Measurements from ENCODE around the gene ZMAT5.
A peak's percentile ranks its signal among the peaks of the same experiment; 100 is the strongest.
"Not testable (repeated sequence)": the region's sequence is repeated elsewhere in the genome, so short reads cannot be mapped to it uniquely, and the experiment has no call there.

ZMAT5 gene

GRCh38 chr22:29768052-29768693 is 1.4 kb upstream of the ZMAT5 start:
- Histone ChIP-seq H3K4me3 (ENCODE audit: low read depth, low read length) (peak overlapping the region; percentile 98), H3K27me3 (ENCODE audit: control insufficient read depth, insufficient read depth, low read length) (no peaks in the 10 kb centered on the region), H3K36me3 (ENCODE audit: control insufficient read depth, insufficient read depth, low read length) (peaks cover 20% of the 10 kb centered on the region), H3K27ac (ENCODE audit: low read depth, low read length) (no peak overlapping the region), H3K9ac (ENCODE audit: low read depth, low read length) (peak overlapping the region; percentile 84; the same call in 1 of the 2 replicates), H3K4me1 (ENCODE audit: control insufficient read depth, insufficient read depth, low read length) (peaks cover 10% of the 10 kb centered on the region), H3K9me3 (ENCODE audit: control insufficient read depth, insufficient read depth, low read length) (no peaks in the 10 kb centered on the region)

- Histone ChIP-seq H3K9me3 (ENCODE audit: control insufficient read depth, insufficient read depth, low read length) (no peaks in the 10 kb centered on the region), H3K4me1 (ENCODE audit: control insufficient read depth, insufficient read depth, low read length) (peaks cover 10% of the 10 kb centered on the region), H3K27ac (ENCODE audit: low read depth, low read length) (peak within 1 kb of the TSS; percentile 91), H3K4me3 (ENCODE audit: low read depth, low read length) (peak within 1 kb of the TSS; percentile 98), H3K27me3 (ENCODE audit: control insufficient read depth, insufficient read depth, low read length) (no peaks in the 10 kb centered on the region), H3K36me3 (ENCODE audit: control insufficient read depth, insufficient read depth, low read length) (peaks cover 20% of the 10 kb centered on the region), H3K9ac (ENCODE audit: low read depth, low read length) (peak within 1 kb of the TSS; percentile 84)
These were observed 604 bp upstream of the ZMAT5 start, which contains the start of gene UQCR10 for GRCh38 chr22:29767171-29768051. UQCR10 (plus strand) TSS chr22:29767369; CDS start chr22:29767399, 30 bp downstream.

- Histone ChIP-seq H3K27ac (ENCODE audit: low read depth, low read length) (peak overlapping the region; percentile 91), H3K27me3 (ENCODE audit: control insufficient read depth, insufficient read depth, low read length) (no peaks in the 10 kb centered on the region), H3K9ac (ENCODE audit: low read depth, low read length) (peak overlapping the region; percentile 61), H3K36me3 (ENCODE audit: control insufficient read depth, insufficient read depth, low read length) (peaks cover 20% of the 10 kb centered on the region), H3K4me3 (ENCODE audit: low read depth, low read length) (peak overlapping the region; percentile 98), H3K4me1 (ENCODE audit: control insufficient read depth, insufficient read depth, low read length) (peaks cover 10% of the 10 kb centered on the region), H3K9me3 (ENCODE audit: control insufficient read depth, insufficient read depth, low read length) (no peaks in the 10 kb centered on the region)
These were observed 739 bp downstream of the ZMAT5 start for GRCh38 chr22:29765905-29766631.

- H3K4me3 ChIP-seq (ENCODE audit: low read depth, low read length): no peak overlapping the region
- H3K27me3 ChIP-seq (ENCODE audit: control insufficient read depth, insufficient read depth, low read length): no peaks in the 10 kb centered on the region
- no peak overlapping the region for H3K27ac ChIP-seq (ENCODE audit: low read depth, low read length)
- H3K9ac ChIP-seq (ENCODE audit: low read depth, low read length): no peak overlapping the region
- H3K36me3 ChIP-seq (ENCODE audit: control insufficient read depth, insufficient read depth, low read length): no peaks in the 10 kb centered on the region
- peaks cover 5% of the 10 kb centered on the region; the same call in 1 of the 2 replicates for H3K4me1 ChIP-seq (ENCODE audit: control insufficient read depth, insufficient read depth, low read length)
- no peaks in the 10 kb centered on the region for H3K9me3 ChIP-seq (ENCODE audit: control insufficient read depth, insufficient read depth, low read length)
These were observed 4.5 kb downstream of the ZMAT5 start for GRCh38 chr22:29762263-29762662.

- no peaks in the 10 kb centered on the region for H3K9me3 ChIP-seq (ENCODE audit: control insufficient read depth, insufficient read depth, low read length)
- H3K36me3 ChIP-seq (ENCODE audit: control insufficient read depth, insufficient read depth, low read length): no peaks in the 10 kb centered on the region
- no peak overlapping the region for H3K27ac ChIP-seq (ENCODE audit: low read depth, low read length)
- H3K9ac ChIP-seq (ENCODE audit: low read depth, low read length): no peak overlapping the region
- H3K27me3 ChIP-seq (ENCODE audit: control insufficient read depth, insufficient read depth, low read length): no peaks in the 10 kb centered on the region
- H3K4me1 ChIP-seq (ENCODE audit: control insufficient read depth, insufficient read depth, low read length): no peaks in the 10 kb centered on the region
- H3K4me3 ChIP-seq (ENCODE audit: low read depth, low read length): no peak overlapping the region
These were observed 7.8 kb downstream of the ZMAT5 start for GRCh38 chr22:29758959-29759358.

- Histone ChIP-seq H3K27me3 (ENCODE audit: control insufficient read depth, insufficient read depth, low read length) (no peaks in the 10 kb centered on the region), H3K36me3 (ENCODE audit: control insufficient read depth, insufficient read depth, low read length) (no peaks in the 10 kb centered on the region), H3K9ac (ENCODE audit: low read depth, low read length) (no peak overlapping the region), H3K4me3 (ENCODE audit: low read depth, low read length) (no peak overlapping the region), H3K9me3 (ENCODE audit: control insufficient read depth, insufficient read depth, low read length) (no peaks in the 10 kb centered on the region), H3K27ac (ENCODE audit: low read depth, low read length) (peak overlapping the region; percentile 24), H3K4me1 (ENCODE audit: control insufficient read depth, insufficient read depth, low read length) (no peaks in the 10 kb centered on the region)
These were observed 8.7 kb downstream of the ZMAT5 start for GRCh38 chr22:29758068-29758622.

GRCh38 chr22:29757096-29757495 is 9.7 kb downstream of the ZMAT5 start:
- no peaks in the 10 kb centered on the region for H3K27me3 ChIP-seq (ENCODE audit: control insufficient read depth, insufficient read depth, low read length)
- H3K36me3 ChIP-seq (ENCODE audit: control insufficient read depth, insufficient read depth, low read length): no peaks in the 10 kb centered on the region
- no peak overlapping the region for H3K9ac ChIP-seq (ENCODE audit: low read depth, low read length)
- no peak overlapping the region for H3K27ac ChIP-seq (ENCODE audit: low read depth, low read length)
- no peaks in the 10 kb centered on the region for H3K9me3 ChIP-seq (ENCODE audit: control insufficient read depth, insufficient read depth, low read length)
- no peak overlapping the region for H3K4me3 ChIP-seq (ENCODE audit: low read depth, low read length)
- H3K4me1 ChIP-seq (ENCODE audit: control insufficient read depth, insufficient read depth, low read length): no peaks in the 10 kb centered on the region

GRCh38 chr22:29756341-29756740 is 10.5 kb downstream of the ZMAT5 start:
- H3K9me3 ChIP-seq (ENCODE audit: control insufficient read depth, insufficient read depth, low read length): no peaks in the 10 kb centered on the region
- H3K4me3 ChIP-seq (ENCODE audit: low read depth, low read length): no peak overlapping the region
- no peaks in the 10 kb centered on the region for H3K4me1 ChIP-seq (ENCODE audit: control insufficient read depth, insufficient read depth, low read length)
- no peaks in the 10 kb centered on the region for H3K27me3 ChIP-seq (ENCODE audit: control insufficient read depth, insufficient read depth, low read length)
- no peak overlapping the region for H3K9ac ChIP-seq (ENCODE audit: low read depth, low read length)
- H3K27ac ChIP-seq (ENCODE audit: low read depth, low read length): no peak overlapping the region
- H3K36me3 ChIP-seq (ENCODE audit: control insufficient read depth, insufficient read depth, low read length): no peaks in the 10 kb centered on the region

- no peak overlapping the region for H3K27ac ChIP-seq (ENCODE audit: low read depth, low read length)
- no peaks in the 10 kb centered on the region for H3K36me3 ChIP-seq (ENCODE audit: control insufficient read depth, insufficient read depth, low read length)
- H3K4me3 ChIP-seq (ENCODE audit: low read depth, low read length): no peak overlapping the region
- no peaks in the 10 kb centered on the region for H3K4me1 ChIP-seq (ENCODE audit: control insufficient read depth, insufficient read depth, low read length)
- H3K27me3 ChIP-seq (ENCODE audit: control insufficient read depth, insufficient read depth, low read length): no peaks in the 10 kb centered on the region
- H3K9me3 ChIP-seq (ENCODE audit: control insufficient read depth, insufficient read depth, low read length): no peaks in the 10 kb centered on the region
- H3K9ac ChIP-seq (ENCODE audit: low read depth, low read length): no peak overlapping the region
These were observed 10.9 kb downstream of the ZMAT5 start for GRCh38 chr22:29755889-29756288.

GRCh38 chr22:29754658-29755395 is 12.0 kb downstream of the ZMAT5 start:
- not testable (repeated sequence) for H3K27ac ChIP-seq (ENCODE audit: low read depth, low read length)

More at GRCh38 chr22:29754658-29755395, 12.0 kb downstream of the ZMAT5 start:
- H3K4me1 ChIP-seq (ENCODE audit: control insufficient read depth, insufficient read depth, low read length); H3K36me3 ChIP-seq (ENCODE audit: control insufficient read depth, insufficient read depth, low read length); H3K9me3 ChIP-seq (ENCODE audit: control insufficient read depth, insufficient read depth, low read length); H3K9ac ChIP-seq (ENCODE audit: low read depth, low read length); H3K4me3 ChIP-seq (ENCODE audit: low read depth, low read length); H3K27me3 ChIP-seq (ENCODE audit: control insufficient read depth, insufficient read depth, low read length): not testable (repeated sequence)

All from HUES48 (cell line).